SK-N-SH treated with all-trans-retinoic acid at 6 μM for 48 hours (cell line): ENCODE data around the gene GGN.
"Not testable (repeated sequence)": the region's sequence is repeated elsewhere in the genome, so short reads cannot be mapped to it uniquely, and the experiment has no call there.

Source experiments
- ARNTL ChIP-seq: fragments of 450-650 bp; formaldehyde crosslinking; IDR thresholded peaks from 2 replicates; pipeline ENCODE4 v1.5.0; 2020; ENCODE audit warnings: low read depth, mild to moderate bottlenecking, moderate library complexity, borderline replicate concordance
- CSDC2 ChIP-seq: fragments of 250-450 bp; sonication (Bioruptor Pico); IDR thresholded peaks from 2 replicates; pipeline ENCODE4 v1.5.0; 2020; ENCODE audit warnings: mild to moderate bottlenecking, moderate library complexity
- PATZ1 ChIP-seq: fragments of 250-450 bp; sonication (Bioruptor Pico); IDR thresholded peaks from 2 replicates; pipeline ENCODE4 v1.8.0; 2020; ENCODE audit warnings: mild to moderate bottlenecking, moderate library complexity, borderline replicate concordance
- RARB ChIP-seq: fragments of 250-450 bp; sonication (Bioruptor Pico); IDR thresholded peaks from 2 replicates; pipeline ENCODE4 v1.8.0; 2021; ENCODE audit warnings: mild to moderate bottlenecking, moderate library complexity
- TCF4 ChIP-seq: fragments of 250-450 bp; sonication (Bioruptor Pico); IDR thresholded peaks from 2 replicates; pipeline ENCODE4 v1.8.0; 2021; ENCODE audit warnings: mild to moderate bottlenecking, moderate library complexity, borderline replicate concordance
- ZNF565 ChIP-seq: fragments of 450-650 bp; formaldehyde crosslinking; conservative IDR thresholded peaks from 2 replicates; pipeline ENCODE4 v1.5.0; 2020; ENCODE audit warnings: low read depth, mild to moderate bottlenecking, moderate library complexity
- ZNF70 ChIP-seq: fragments of 450-650 bp; formaldehyde crosslinking; IDR thresholded peaks from 2 replicates; pipeline ENCODE4 v1.5.0; 2020; ENCODE audit warnings: mild to moderate bottlenecking, moderate library complexity
- TF ChIP-seq, protein P1 (sequence below): fragments of 250-450 bp; sonication (Bioruptor Pico); IDR thresholded peaks from 2 replicates; pipeline ENCODE4 v1.8.0; 2021; ENCODE audit warnings: low read depth, mild to moderate bottlenecking, moderate library complexity, borderline replicate concordance

GRCh38 chr19:38339011-38339410, 48.8 kb downstream of the GGN start:
- TF ChIP-seq PATZ1; RARB (CRISPR knock-in tag); ARNTL; ZNF70 (CRISPR knock-in tag); CSDC2 (CRISPR knock-in tag); ZNF565 (CRISPR knock-in tag): not testable (repeated sequence)
- TF ChIP-seq, protein P1, sequence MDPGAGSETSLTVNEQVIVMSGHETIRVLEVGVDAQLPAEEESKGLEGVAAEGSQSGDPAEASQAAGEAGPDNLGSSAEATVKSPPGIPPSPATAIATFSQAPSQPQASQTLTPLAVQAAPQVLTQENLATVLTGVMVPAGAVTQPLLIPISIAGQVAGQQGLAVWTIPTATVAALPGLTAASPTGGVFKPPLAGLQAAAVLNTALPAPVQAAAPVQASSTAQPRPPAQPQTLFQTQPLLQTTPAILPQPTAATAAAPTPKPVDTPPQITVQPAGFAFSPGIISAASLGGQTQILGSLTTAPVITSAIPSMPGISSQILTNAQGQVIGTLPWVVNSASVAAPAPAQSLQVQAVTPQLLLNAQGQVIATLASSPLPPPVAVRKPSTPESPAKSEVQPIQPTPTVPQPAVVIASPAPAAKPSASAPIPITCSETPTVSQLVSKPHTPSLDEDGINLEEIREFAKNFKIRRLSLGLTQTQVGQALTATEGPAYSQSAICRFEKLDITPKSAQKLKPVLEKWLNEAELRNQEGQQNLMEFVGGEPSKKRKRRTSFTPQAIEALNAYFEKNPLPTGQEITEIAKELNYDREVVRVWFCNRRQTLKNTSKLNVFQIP (CRISPR knock-in tag): not testable (repeated sequence)
- TF ChIP-seq TCF4 (CRISPR knock-in tag): peak; percentile 18; the same call in 1 of the 2 replicates
